ENCODE results near the gene FLG.
"Not testable (repeated sequence)": the region's sequence is repeated elsewhere in the genome, so short reads cannot be mapped to it uniquely, and the experiment has no call there.

FLG gene

GRCh38 chr1:152335399-152335798, 10.4 kb upstream of the FLG start:
- Histone ChIP-seq H3K27ac (ENCODE audit: low read depth, low read length, severe bottlenecking) (no peak overlapping the region), H3K9me3 (ENCODE audit: control insufficient read depth, low read length) (peaks cover 38% of the 10 kb centered on the region), H3K4me1 (ENCODE audit: control insufficient read depth, insufficient read depth, low read length, poor library complexity, severe bottlenecking) (no peaks in the 10 kb centered on the region), H3K36me3 (ENCODE audit: control insufficient read depth, insufficient read depth, low read length) (no peaks in the 10 kb centered on the region), H3K4me3 (ENCODE audit: extremely low read depth, insufficient read depth, low read length, poor library complexity, severe bottlenecking) (no peak overlapping the region)
- WGBS, 2 experiments (ENCODE audit: insufficient coverage in 2 of 2): 31% methylated on average over 2 of the region's 7 CpGs; no CpG with 5 or more reads in 1 of the 2 experiments

- H3K36me3 ChIP-seq (ENCODE audit: control insufficient read depth, insufficient read depth, low read length): no peaks in the 10 kb centered on the region
- H3K4me3 ChIP-seq (ENCODE audit: extremely low read depth, insufficient read depth, low read length, poor library complexity, severe bottlenecking): no peak overlapping the region
- no peak overlapping the region for H3K27ac ChIP-seq (ENCODE audit: low read depth, low read length, severe bottlenecking)
- H3K9me3 ChIP-seq (ENCODE audit: control insufficient read depth, low read length): peaks cover 46% of the 10 kb centered on the region
- no CpG with 5 or more reads among the region's 1 CpG for WGBS, 2 experiments (ENCODE audit: insufficient coverage in 2 of 2)
- no peaks in the 10 kb centered on the region for H3K4me1 ChIP-seq (ENCODE audit: control insufficient read depth, insufficient read depth, low read length, poor library complexity, severe bottlenecking)
These were observed 3.9 kb upstream of the FLG start for GRCh38 chr1:152328801-152329391.

DNA sequence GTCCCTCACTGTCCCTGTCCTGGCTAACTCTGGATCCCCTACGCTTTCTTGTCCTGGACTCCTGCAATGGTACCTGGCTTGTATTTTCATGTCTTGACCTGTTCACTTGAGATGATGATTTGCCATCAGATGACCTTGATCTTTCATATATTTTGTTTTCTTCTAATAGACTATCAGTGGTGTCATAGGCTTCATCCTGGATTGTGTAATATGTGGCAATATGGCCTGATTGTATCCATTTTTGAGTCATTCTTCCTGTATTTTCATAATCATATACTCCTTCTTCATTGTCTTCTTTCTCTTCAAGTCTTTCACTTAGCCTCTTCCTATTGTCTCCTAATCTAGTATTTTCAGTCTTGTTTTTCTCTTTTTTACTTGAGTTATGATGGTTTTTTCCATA, 11.1 kb downstream of the FLG start:
- no peak overlapping the region for H3K27ac ChIP-seq (ENCODE audit: low read depth, low read length, severe bottlenecking)
- H3K9me3 ChIP-seq (ENCODE audit: control insufficient read depth, low read length): peaks cover 35% of the 10 kb centered on the region
- H3K36me3 ChIP-seq (ENCODE audit: control insufficient read depth, insufficient read depth, low read length): no peaks in the 10 kb centered on the region
- WGBS, 2 experiments (ENCODE audit: insufficient coverage in 2 of 2): 33 to 50% methylated on average over 1 of the region's 1 CpG
- H3K4me1 ChIP-seq (ENCODE audit: control insufficient read depth, insufficient read depth, low read length, poor library complexity, severe bottlenecking): no peaks in the 10 kb centered on the region
- H3K4me3 ChIP-seq (ENCODE audit: extremely low read depth, insufficient read depth, low read length, poor library complexity, severe bottlenecking): no peak overlapping the region

- Histone ChIP-seq H3K4me3 (ENCODE audit: extremely low read depth, insufficient read depth, low read length, poor library complexity, severe bottlenecking) (no peak overlapping the region), H3K9me3 (ENCODE audit: control insufficient read depth, low read length) (peaks cover 35% of the 10 kb centered on the region), H3K36me3 (ENCODE audit: control insufficient read depth, insufficient read depth, low read length) (no peaks in the 10 kb centered on the region), H3K27ac (ENCODE audit: low read depth, low read length, severe bottlenecking) (no peak overlapping the region), H3K4me1 (ENCODE audit: control insufficient read depth, insufficient read depth, low read length, poor library complexity, severe bottlenecking) (no peaks in the 10 kb centered on the region)
- WGBS, 2 experiments (ENCODE audit: insufficient coverage in 2 of 2): 82 to 84% methylated on average over 19 to 21 of the region's 21 CpGs
These were observed 11.7 kb downstream of the FLG start for GRCh38 chr1:152313319-152313801.

- H3K36me3 ChIP-seq (ENCODE audit: control insufficient read depth, insufficient read depth, low read length); H3K4me1 ChIP-seq (ENCODE audit: control insufficient read depth, insufficient read depth, low read length, poor library complexity, severe bottlenecking); H3K27ac ChIP-seq (ENCODE audit: low read depth, low read length, severe bottlenecking); H3K4me3 ChIP-seq (ENCODE audit: extremely low read depth, insufficient read depth, low read length, poor library complexity, severe bottlenecking): not testable (repeated sequence)
- WGBS, 2 experiments (ENCODE audit: insufficient coverage in 2 of 2): 83 to 87% methylated on average over 10 of the region's 13 CpGs
- peaks cover 31% of the 10 kb centered on the region for H3K9me3 ChIP-seq (ENCODE audit: control insufficient read depth, low read length)
These were observed 12.9 kb downstream of the FLG start for GRCh38 chr1:152312169-152312568.

GRCh38 chr1:152309955-152310354, 15.1 kb downstream of the FLG start:
- no peak overlapping the region for H3K27ac ChIP-seq (ENCODE audit: low read depth, low read length, severe bottlenecking)
- H3K9me3 ChIP-seq (ENCODE audit: control insufficient read depth, low read length): peaks cover 33% of the 10 kb centered on the region
- no peak overlapping the region for H3K4me3 ChIP-seq (ENCODE audit: extremely low read depth, insufficient read depth, low read length, poor library complexity, severe bottlenecking)
- no peaks in the 10 kb centered on the region for H3K36me3 ChIP-seq (ENCODE audit: control insufficient read depth, insufficient read depth, low read length)
- H3K4me1 ChIP-seq (ENCODE audit: control insufficient read depth, insufficient read depth, low read length, poor library complexity, severe bottlenecking): no peaks in the 10 kb centered on the region
- 78 to 87% methylated on average over 8 to 9 of the region's 9 CpGs for WGBS, 2 experiments (ENCODE audit: insufficient coverage in 2 of 2)

DNA sequence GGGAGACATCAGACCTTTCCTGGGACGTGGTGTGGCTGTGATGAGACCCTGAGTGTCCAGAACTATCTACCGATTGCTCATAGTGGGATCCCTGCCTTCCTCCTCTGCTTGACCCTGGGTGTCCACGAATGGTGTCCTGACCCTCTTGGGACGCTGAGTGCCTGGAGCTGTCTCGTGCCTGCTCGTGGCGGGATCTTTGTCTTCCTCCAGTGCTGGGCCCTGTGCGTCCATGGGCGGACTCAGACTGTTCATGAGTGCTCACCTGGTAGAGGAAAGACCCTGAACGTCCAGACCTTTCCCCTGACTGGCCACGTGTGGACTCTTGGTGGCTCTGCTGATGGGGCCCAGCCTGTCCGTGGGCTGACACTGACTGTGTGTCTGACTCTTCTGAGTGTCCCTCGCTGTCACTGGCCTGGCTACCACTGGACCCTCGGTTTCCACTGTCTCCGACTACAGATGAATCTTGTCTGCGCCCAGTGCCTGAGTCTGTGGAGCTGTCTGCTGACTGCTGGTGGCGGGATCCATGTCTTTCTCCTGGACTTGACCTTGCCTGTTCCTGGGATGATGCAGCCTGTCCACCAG, 15.6 kb downstream of the FLG start:
- not testable (repeated sequence) for H3K27ac ChIP-seq (ENCODE audit: low read depth, low read length, severe bottlenecking); H3K36me3 ChIP-seq (ENCODE audit: control insufficient read depth, insufficient read depth, low read length); H3K4me1 ChIP-seq (ENCODE audit: control insufficient read depth, insufficient read depth, low read length, poor library complexity, severe bottlenecking); H3K4me3 ChIP-seq (ENCODE audit: extremely low read depth, insufficient read depth, low read length, poor library complexity, severe bottlenecking)
- H3K9me3 ChIP-seq (ENCODE audit: control insufficient read depth, low read length): peaks cover 30% of the 10 kb centered on the region
- 69 to 71% methylated on average over 14 to 17 of the region's 17 CpGs for WGBS, 2 experiments (ENCODE audit: insufficient coverage in 2 of 2)

- not testable (repeated sequence) for H3K36me3 ChIP-seq (ENCODE audit: control insufficient read depth, insufficient read depth, low read length); H3K27ac ChIP-seq (ENCODE audit: low read depth, low read length, severe bottlenecking); H3K4me3 ChIP-seq (ENCODE audit: extremely low read depth, insufficient read depth, low read length, poor library complexity, severe bottlenecking); H3K4me1 ChIP-seq (ENCODE audit: control insufficient read depth, insufficient read depth, low read length, poor library complexity, severe bottlenecking)
- peaks cover 26% of the 10 kb centered on the region for H3K9me3 ChIP-seq (ENCODE audit: control insufficient read depth, low read length)
- 59 to 81% methylated on average over 6 to 7 of the region's 7 CpGs for WGBS, 2 experiments (ENCODE audit: insufficient coverage in 2 of 2)
These were observed 16.3 kb downstream of the FLG start for GRCh38 chr1:152308758-152309157.

- peaks cover 29% of the 10 kb centered on the region for H3K9me3 ChIP-seq (ENCODE audit: control insufficient read depth, low read length)
- H3K4me3 ChIP-seq (ENCODE audit: extremely low read depth, insufficient read depth, low read length, poor library complexity, severe bottlenecking); H3K27ac ChIP-seq (ENCODE audit: low read depth, low read length, severe bottlenecking); H3K4me1 ChIP-seq (ENCODE audit: control insufficient read depth, insufficient read depth, low read length, poor library complexity, severe bottlenecking); H3K36me3 ChIP-seq (ENCODE audit: control insufficient read depth, insufficient read depth, low read length): not testable (repeated sequence)
- WGBS, 2 experiments (ENCODE audit: insufficient coverage in 2 of 2): 82 to 83% methylated on average over 7 to 8 of the region's 8 CpGs
These were observed 17.1 kb downstream of the FLG start for GRCh38 chr1:152307970-152308369.

DNA sequence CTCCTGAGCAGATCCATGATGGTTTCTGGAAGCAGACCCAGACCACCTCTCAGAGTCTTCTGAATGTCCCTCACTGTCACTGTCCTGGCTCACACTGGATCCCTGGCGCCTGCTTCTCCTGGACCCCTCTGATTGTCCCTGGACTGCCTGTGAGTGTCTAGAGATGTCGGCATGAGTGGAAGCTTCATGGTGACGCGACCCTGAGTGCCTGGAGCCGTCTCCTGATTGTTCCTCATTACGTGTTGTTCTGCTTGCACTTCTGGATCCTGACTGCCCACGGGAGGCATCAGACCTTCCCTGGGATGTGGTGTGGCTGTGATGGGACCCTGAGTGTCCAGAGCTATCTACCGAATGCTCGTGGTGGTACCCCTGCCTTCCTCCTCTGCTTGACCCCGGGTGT, 18.9 kb downstream of the FLG start:
- H3K27ac ChIP-seq (ENCODE audit: low read depth, low read length, severe bottlenecking); H3K36me3 ChIP-seq (ENCODE audit: control insufficient read depth, insufficient read depth, low read length); H3K4me1 ChIP-seq (ENCODE audit: control insufficient read depth, insufficient read depth, low read length, poor library complexity, severe bottlenecking); H3K4me3 ChIP-seq (ENCODE audit: extremely low read depth, insufficient read depth, low read length, poor library complexity, severe bottlenecking): not testable (repeated sequence)
- peaks cover 30% of the 10 kb centered on the region for H3K9me3 ChIP-seq (ENCODE audit: control insufficient read depth, low read length)
- WGBS, 2 experiments (ENCODE audit: insufficient coverage in 2 of 2): no CpG with 5 or more reads among the region's 10 CpGs

GRCh38 chr1:152304773-152305172, 20.3 kb downstream of the FLG start:
- H3K4me3 ChIP-seq (ENCODE audit: extremely low read depth, insufficient read depth, low read length, poor library complexity, severe bottlenecking); H3K36me3 ChIP-seq (ENCODE audit: control insufficient read depth, insufficient read depth, low read length); H3K4me1 ChIP-seq (ENCODE audit: control insufficient read depth, insufficient read depth, low read length, poor library complexity, severe bottlenecking); H3K27ac ChIP-seq (ENCODE audit: low read depth, low read length, severe bottlenecking): not testable (repeated sequence)
- H3K9me3 ChIP-seq (ENCODE audit: control insufficient read depth, low read length): peaks cover 25% of the 10 kb centered on the region
- 90 to 94% methylated on average over 11 to 12 of the region's 12 CpGs for WGBS, 2 experiments (ENCODE audit: insufficient coverage in 2 of 2)

Data from mesodermal cell (in vitro differentiated cells).